Activated effector memory CD4-positive, alpha-beta T cell treated with anti-CD3 and anti-CD28 coated beads, Interleukin-2, amount 50 U/mL, for 16 hours (primary cell): ENCODE data around the gene KIF2C.
A peak's percentile ranks its signal among the peaks of the same experiment; 100 is the strongest.

Experiments used
- DNase-seq: peaks from one replicate; pipeline ENCODE4 v3.0.0-alpha.2; 2020

KIF2C gene

DNA sequence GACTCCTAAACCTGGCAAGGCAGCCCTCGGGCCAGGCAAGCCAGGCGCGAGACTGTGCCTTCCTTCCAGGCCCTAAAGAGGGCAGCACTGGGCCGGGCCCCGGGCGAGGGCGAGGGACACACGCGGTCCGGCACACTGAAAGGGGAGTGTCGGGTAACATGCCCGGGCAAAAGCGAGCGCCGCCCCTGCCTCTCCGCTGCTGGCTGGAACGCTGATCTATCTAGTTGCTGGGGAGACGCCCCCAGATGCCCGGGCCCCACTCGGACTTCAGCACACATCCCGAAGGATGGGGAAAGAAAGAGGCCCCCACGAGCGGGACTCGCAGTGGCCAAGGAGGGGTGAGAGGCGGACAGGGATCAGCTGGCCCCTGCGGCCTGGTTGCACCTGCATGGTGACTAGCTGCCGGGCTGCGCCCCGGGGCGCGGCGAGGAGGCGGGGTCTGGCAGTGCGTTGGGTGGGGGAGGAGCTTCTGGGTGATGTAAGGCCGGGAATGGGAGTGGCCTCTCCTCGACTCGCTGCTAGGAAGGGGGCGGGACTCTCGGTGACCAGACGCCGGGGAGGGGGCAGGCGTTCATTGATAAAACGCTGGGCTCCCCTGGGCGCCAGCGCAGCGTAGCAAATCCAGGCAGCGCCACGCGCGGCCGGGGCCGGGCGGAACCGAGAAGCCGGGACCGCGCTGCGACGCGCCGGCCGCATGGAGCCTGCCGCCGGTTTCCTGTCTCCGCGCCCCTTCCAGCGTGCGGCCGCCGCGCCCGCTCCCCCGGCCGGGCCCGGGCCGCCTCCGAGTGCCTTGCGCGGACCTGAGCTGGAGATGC is 60.3 kb downstream of the KIF2C start, which contains the start of gene PLK3:
Gene PLK3 (plus strand): TSS at position 608 of the 815 bp plus-strand sequence. CDS start 87 bp downstream, at position 695.
- DNase-seq, result peak; percentile 99

DNA sequence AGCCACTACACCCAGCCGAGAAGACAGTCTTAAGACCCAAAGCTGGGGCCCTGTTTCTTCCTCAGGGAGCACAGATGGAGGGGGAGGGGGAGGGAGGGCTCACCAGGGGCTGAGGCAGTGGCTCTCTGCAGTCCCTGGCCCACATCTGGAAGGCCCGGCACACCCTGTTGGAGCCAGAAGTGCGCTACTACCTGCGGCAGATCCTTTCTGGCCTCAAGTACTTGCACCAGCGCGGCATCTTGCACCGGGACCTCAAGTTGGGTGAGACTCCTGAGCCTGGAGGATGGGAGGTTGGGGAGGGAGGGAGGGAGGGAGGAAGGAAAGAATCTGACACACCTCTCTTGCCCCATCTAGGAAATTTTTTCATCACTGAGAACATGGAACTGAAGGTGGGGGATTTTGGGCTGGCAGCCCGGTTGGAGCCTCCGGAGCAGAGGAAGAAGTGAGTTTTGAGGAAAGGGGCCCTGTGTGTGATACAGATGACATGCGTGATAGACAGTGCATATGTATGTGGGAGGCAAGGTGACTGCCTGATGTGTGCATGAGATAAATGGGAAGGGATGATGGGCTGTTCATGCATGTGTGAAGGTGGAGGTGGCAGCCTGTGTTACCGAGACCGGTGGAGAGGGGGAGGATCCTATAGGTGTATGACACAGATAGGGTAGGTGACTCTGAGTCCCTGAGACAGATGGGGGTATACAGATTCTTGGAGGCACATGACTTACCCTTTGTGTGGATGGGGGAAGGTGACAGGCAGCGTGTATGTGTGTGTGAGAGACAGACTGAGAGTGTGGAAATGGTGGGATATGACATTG is 62.1 kb downstream of the KIF2C start:
- peak; percentile 81 for DNase-seq

DNA sequence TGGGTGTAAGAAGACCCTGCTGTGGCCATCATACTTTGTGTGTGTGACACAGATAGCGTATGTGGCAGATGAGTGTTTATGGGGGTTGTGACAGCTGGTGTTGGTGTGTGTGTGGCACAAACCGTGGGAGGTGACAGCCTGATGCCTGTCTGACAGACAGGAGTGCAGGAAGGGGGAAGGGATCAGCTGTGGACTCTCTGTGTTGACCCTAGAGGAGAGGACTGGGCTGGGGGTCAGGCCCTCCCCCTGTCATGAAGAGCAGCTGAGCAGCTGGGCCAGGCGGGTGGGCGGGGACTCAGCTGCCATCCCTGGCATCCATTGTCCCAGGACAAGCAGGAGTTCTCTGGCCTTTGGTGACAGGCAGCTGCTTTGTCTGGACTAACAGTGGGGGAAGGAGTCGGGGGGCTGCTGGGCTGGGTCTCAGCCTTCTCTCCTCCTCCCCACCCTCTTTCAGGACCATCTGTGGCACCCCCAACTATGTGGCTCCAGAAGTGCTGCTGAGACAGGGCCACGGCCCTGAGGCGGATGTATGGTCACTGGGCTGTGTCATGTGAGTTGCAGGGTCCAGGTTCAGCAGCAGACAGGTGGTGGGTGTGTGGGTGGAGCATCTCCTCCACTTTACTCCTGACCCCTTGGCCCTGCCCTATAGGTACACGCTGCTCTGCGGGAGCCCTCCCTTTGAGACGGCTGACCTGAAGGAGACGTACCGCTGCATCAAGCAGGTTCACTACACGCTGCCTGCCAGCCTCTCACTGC is 62.8 kb downstream of the KIF2C start:
- DNase-seq, result peak; percentile 70

DNA sequence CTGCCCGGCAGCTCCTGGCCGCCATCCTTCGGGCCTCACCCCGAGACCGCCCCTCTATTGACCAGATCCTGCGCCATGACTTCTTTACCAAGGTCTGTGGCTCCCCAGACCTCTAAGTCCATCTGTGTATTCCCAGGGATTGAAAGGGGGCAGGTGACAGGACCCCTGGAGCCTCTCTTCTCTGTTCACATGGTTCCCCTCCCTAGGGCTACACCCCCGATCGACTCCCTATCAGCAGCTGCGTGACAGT is 63.4 kb downstream of the KIF2C start:
- DNase-seq, result no peak

DNA sequence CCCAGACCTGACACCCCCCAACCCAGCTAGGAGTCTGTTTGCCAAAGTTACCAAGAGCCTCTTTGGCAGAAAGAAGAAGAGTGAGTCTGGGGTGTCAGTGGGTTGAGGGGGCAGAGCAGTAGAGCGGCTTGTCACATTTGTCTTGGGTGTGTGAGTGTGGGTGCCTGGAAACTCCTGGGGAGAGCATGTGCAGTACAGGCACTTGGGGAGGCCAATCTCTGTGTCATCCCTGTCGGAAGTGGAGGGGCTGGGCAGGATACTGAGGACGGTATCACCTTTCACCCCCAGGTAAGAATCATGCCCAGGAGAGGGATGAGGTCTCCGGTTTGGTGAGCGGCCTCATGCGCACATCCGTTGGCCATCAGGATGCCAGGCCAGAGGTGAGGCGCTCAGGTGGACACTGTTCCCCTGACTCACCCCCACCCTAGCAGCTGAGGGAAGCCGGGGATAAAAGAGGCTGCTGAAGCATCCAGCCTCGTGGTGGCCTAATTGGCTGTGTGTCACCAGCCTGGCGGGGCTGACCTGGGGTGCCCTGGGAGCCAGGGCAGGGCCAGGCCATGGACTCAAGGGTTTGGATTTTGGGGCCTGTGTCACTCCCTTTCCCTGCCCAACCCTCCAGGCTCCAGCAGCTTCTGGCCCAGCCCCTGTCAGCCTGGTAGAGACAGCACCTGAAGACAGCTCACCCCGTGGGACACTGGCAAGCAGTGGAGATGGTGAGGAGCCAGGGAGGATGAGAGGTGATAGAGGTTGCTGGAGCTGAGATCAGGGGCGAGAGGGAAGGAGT is 63.9 kb downstream of the KIF2C start:
- DNase-seq, result peak; percentile 64

DNA sequence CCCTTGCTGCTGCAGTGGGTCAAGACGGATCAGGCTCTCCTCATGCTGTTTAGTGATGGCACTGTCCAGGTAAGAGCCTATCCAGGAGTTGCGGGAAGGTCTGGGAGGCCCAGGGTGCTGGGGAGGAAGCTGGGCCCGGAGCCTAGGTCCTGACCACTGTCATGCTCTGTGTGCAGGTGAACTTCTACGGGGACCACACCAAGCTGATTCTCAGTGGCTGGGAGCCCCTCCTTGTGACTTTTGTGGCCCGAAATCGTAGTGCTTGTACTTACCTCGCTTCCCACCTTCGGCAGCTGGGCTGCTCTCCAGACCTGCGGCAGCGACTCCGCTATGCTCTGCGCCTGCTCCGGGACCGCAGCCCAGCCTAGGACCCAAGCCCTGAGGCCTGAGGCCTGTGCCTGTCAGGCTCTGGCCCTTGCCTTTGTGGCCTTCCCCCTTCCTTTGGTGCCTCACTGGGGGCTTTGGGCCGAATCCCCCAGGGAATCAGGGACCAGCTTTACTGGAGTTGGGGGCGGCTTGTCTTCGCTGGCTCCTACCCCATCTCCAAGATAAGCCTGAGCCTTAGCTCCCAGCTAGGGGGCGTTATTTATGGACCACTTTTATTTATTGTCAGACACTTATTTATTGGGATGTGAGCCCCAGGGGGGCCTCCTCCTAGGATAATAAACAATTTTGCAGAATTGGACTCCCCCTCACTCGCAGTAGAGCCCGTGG is 65.8 kb downstream of the KIF2C start:
- peak; percentile 63 for DNase-seq

DNA sequence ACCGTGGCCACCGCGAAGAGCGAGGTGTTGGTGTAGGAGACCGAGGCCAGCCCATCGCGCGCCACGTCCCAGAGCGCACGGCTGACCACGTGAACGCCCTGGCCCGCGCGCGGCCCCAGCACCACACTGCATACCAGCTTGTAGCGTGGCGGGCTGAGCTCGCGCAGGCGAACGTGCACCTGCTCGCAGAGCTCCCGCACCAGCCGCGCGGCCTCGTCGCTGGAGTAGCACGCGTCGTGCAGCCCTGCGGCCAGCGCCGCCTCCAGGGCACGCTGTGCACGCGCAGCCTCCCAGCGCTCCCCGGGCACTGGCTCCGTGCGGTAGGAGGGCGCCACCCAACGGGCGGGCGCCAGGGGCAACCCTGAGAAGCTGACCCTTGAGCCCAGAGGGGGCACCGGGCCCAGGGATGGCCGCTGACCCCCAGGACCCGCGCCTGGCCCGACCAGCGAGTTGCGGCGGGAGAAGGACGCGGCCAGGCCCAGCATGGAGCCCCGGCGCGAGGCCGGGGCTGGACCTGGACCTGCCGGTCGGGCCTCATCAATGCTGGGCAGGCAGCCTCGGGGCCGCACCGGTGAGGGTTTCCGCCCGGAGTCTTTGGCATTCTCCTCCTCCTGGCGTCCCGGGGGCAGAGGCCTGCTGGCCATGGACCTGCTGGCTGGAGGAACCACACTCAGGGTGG is 66.5 kb downstream of the KIF2C start:
- DNase-seq, result peak; percentile 72

DNA sequence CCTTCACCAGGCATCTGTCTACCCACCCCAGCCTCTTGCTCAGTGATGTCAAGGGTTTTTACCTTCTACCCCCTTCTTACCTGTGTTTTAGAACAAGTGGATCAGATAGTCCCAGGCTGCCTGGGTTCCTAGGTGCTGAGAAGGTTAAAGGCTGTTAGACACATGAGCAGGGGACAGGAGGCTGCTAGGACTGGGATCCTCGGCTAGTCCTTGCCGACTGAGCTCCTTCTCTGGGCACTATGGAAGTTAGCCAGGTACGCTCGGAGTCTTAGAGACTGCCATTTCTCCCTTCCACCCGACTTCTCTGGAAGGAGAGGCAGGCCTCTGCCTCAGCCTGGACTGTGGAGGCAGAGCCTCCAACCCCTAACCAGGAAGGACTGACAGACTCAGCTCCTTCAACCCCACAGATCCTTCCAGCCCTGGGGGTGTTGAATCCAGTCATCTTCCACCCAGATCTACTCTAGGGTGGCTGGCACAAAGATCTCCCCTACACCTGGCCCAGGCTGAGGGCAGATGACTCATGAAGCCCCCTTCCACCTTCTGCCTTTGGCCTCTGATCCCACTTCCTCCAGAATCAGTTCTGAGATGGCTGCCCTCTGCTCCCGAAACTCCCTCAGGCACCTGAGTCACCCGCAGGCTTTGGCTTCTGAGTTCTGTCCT is 67.2 kb downstream of the KIF2C start, which contains the start of gene DYNLT4:
Gene DYNLT4 (minus strand): TSS at position 648 of the 660 bp plus-strand sequence. CDS start 683 bp downstream, outside the sequence.
- DNase-seq, result no peak

DNA sequence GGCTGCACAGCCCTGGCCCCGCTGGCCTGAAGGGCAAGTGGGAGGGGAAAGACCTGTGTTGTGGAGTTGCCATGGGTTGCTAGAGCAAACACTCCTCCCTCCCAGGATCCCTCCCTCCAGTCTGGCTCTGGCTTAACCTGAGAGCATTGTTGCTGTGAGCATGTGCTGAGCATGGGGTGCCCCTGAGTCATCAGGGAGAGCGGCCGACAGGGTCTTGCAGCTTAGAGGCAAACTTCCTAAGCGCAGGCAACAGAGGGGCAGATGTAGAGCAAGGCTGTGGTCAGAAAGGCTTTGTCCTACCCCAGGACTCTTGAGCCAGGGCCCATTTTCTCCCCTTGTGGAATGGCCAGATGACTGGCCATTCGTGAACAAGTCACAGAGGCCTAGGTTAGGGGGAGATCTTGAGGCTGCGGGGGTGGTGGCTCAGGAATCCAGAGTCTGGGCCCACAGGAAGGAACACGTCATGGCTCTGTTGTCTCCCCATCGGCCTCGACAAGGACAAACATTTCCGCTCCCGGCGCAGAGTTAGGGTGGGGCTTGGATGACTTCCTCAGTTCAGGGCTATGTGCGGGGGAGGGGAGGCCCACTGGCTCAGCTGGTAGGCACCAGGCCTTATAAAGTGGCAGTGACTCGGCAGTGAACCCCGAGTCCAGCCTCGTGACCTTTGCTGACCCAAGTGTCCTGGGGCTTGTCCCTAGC is 67.9 kb downstream of the KIF2C start:
- peak; percentile 95 for DNase-seq

DNA sequence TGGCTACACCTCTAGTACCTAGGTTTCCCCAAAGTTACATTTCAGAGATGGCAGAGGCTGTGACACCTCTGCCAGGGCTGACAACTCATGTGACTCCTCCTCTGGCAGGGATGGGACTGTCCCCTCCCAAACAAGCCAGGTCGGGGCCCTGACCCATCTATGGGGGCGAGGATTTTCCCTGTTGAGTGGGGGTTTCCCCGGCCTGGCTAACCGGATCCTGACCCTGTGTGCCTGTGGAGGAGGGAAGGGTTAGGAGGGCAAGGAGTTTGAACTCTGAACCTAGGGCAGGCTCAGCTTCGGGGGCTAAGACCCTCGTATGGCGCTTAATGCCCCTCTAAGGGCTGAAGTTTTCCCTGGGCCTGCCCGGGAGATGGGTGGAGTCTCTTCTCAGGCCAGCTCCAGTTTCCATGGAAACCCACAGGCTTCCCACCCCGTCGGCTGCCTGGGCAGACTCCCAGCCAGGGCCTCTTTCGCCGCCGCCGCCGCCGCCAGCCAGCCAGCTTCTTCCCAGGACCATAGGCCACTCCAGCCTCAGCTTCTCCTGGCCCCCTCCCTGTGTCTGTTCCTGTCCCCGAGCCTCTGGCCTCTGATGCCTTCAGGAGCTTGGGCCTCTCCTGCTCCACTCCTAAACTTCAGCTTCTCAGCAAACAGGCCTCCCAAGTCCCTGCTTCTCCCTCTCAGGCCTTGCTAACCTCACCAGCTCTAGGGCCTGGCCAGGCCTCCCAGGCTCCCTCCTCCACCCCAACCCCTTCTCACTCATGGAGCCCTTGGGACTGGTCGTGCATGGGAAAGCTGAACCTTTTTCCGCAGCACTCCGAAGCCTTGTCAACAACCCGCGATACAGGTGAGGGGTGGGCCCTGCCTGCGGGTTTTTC is 68.7 kb downstream of the KIF2C start, which contains the start of gene BTBD19:
Gene BTBD19 (plus strand): TSS at position 461 of the 875 bp plus-strand sequence. CDS start 298 bp downstream, at position 759.
- peak; percentile 92 for DNase-seq

DNA sequence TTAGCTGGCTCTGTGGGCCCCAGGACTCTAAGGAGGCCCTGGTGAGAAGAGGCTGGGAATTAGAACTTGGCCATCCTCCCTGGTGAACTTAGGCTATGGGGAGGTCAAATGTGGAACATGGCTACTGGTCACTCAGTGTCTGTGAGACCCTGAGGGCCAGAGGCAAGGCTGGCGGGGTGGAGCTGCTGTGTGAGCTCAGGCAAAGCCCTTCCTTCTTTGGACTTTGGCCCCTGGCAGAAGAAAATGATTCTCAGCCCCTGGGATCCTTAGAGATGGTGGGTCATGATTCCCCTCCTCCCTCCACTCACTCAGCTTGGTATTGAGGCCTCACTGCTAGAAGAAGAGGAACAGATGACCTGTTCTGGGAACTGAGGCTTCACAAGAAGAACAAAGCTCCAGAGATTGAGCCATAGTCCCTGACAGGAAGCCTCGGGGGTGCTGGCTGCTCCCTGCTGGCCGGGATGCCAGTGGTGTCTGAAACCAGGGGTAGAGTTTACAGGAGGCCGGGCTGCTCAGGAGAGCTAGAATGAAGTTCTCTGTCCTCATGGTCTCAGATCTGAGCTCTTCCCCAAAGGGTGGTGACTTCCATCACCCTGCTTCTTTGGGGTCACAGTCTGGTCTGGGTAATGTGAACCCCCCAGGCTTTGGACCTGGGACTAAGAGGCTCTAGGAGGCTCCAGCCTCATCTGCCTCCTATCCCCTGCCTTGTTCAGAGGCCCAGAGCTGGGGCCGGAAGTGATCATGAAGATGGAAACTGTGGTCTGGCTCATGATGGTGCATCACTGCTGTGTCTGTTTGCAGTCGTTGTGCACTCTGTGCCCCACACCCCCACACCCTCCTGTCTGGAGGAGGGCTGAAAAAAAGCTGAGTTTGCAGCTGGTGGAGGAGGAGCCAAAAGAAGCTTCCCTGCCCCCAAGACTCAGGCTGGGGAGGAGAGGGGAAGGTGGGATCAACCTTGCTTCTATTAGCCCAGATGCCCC is 69.6 kb downstream of the KIF2C start:
- DNase-seq, result peak; percentile 94

DNA sequence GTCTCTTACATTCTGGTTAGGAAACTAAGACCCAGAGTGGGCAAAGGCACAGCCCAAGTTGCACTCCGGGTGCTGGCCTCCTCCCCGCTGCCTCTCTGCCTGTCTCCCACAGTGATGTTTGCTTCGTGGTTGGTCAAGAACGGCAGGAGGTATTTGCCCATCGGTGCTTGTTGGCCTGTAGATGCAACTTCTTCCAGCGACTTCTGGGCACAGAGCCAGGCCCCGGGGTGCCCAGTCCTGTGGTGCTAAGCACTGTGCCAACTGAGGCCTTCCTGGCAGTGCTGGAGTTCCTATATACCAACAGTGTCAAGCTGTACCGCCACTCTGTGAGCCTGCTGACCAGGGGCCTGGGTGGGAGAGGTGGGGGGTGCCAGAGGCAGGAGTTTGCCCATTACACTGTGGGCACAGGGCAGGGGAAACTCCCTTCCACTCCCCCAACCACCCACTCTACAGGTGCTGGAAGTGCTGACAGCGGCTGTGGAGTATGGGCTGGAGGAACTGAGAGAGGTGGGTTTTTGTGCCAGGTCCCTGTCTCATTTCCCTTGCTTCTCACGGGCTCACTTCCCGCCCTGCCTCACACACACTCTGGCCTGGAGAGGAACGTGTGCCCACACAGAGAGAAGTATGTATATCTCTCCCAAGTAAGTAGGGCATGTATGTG is 70.6 kb downstream of the KIF2C start:
- DNase-seq, result peak; percentile 80

DNA sequence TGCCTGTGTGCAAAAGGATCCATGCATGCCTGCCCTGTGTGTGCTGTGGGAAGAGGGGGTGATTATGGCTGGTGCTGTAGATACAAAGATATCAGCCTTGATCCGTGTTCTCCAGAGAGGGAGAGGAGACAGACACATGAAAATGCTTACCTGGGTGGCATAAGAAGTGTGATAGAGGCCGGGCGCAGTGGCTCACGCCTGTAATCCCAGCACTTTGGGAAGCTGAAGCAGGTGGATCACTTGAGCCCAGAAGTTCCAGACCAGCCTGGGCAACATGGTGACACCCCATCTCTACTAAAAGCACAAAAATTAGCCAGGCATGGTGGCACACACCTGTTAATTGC is 71.1 kb downstream of the KIF2C start:
- peak; percentile 62 for DNase-seq

DNA sequence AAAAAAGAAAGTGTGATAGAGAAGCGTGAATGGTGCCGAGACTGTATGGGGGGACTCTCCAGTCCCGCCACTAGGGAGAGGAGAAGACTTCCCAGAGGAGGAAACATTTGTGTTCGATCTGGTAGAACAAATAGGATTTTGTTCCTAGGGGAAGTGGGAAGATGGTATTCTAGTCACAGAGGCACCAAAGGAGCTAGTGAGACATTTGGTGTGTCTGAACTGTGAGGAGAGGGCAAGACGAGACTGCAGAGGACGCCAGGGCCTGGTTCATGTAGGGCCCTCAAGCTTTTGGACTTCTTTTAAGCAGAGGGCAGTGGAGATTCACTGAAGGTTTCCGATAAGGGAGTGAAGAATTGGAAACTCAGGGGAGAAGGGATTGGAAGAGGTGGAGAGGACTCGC is 71.6 kb downstream of the KIF2C start:
- DNase-seq, result peak; percentile 34

DNA sequence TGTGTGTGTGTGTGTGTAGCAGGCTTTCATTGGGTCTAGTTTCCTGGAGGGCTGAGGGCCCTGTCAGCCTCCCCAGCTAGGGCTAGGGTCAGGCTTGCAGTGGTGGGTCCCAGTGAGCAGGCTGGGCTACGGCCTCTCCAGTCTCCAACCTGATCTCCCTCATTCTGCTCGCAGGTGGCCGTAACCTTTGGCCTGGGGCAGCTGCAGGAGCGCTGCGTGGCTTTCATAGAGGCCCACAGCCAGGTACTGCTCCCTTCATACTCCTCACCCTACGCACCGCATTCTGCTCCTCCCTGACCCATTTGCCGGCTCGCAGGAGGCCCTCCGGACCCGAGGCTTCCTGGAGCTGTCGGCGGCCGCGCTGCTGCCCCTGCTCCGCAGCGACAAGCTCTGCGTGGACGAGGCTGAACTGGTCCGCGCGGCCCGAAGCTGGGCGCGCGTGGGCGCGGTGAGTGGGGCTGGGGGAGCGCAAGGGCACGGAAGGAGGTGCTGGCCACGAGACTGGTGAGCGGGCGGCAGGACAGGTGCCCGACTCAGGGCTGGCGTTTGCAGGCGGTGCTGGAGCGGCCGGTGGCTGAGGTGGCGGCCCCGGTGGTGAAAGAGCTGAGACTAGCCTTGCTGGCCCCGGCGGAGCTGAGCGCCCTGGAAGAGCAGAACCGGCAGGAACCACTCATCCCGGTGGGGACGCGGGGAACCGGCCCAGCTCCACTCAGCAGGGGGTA is 73.3 kb downstream of the KIF2C start:
- peak; percentile 66 for DNase-seq

DNA sequence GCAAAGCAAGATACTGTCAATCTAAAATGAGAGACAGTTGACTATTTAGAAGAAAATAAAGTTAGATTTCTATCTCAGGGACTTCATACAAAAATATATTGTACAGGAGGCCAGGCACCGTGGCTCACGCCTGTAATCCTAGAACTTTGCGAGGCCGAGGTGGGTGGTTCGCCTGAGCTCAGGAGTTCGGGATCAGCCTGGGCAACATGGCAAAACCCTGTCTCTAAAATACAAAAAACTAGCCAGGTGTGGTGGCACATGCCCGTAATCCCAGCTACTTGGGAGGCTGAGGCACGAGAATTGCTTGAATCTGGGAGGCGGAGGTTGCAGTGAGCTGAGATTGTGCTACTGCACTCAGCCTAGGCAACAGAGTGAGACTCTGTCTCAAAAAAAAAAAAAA is 76.3 kb downstream of the KIF2C start:
- peak; percentile 47 for DNase-seq
